Measurements from ENCODE around the gene GPR146.

GRCh38 chr7:1004018-1004852, 40.1 kb upstream of the GPR146 start:
- TF ChIP-seq POLR2AphosphoS5 (IDR thresholded peaks at IDR 0.05; ENCODE audit: low read depth, low read length) (no peak), TAF1 (IDR thresholded peaks at IDR 0.05; ENCODE audit: borderline replicate concordance, insufficient read depth, low read length) (no peak), REST (IDR thresholded peaks at IDR 0.05; ENCODE audit: insufficient read depth in 1 of 2, low read depth in 2 of 2, low read length in 2 of 2) (no peak)

Measured in PFSK-1 (cell line).